ENCODE results near the gene HSPA9. TPM values are rescaled to one million over a fixed set of nuclear protein-coding genes. Genes with fewer than 3 reads are reported as not detected.

HSPA9 gene
- total RNA-seq, 1 donor from 2014 or later = 197 TPM

DNA sequence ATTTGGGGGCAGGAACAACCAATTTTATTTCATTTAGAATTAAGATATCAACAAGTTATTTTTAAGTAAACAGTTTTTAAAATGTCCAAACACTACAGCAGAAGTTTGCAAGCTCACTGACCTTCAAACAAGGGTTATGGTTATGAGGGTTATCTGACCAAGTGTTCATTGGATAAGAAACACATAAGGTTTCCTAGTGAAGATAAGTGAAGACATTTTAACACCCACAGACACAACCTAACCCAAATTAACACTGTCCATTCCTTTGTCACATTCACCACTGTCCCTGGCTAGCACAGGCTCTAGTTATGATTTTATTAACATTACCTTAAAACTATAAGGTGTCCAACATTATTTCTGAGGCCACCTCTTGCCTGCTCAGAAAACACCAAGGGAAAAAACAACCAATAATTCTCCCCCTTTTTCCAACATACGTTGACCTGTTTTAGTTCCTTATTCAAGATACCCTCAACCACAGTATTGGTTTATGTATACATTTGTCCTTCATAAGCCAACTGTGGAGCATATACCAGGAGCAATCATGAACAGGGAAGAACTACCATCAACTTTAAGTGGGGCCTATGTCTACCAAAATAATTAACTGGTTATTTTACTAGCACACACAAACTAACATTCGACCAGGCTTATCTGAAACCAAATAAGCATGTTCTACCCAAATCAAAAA, 36.1 kb downstream of the HSPA9 start:
- Mint-ChIP-seq H3K9me3 (ENCODE audit: unreplicated experiment) (no peaks in the 10 kb centered on the region), H3K4me3 (ENCODE audit: unreplicated experiment) (no peak overlapping the region), H3K4me1 (ENCODE audit: unreplicated experiment) (peaks cover 40% of the 10 kb centered on the region), H3K27ac (ENCODE audit: unreplicated experiment) (no peak overlapping the region), H3K27me3 (ENCODE audit: unreplicated experiment) (no peaks in the 10 kb centered on the region), H3K36me3 (ENCODE audit: unreplicated experiment) (peaks cover 9% of the 10 kb centered on the region)
- DNase-seq (ENCODE audit: extremely low spot score, unreplicated experiment) = no peak
- TF ChIP-seq, protein P1, sequence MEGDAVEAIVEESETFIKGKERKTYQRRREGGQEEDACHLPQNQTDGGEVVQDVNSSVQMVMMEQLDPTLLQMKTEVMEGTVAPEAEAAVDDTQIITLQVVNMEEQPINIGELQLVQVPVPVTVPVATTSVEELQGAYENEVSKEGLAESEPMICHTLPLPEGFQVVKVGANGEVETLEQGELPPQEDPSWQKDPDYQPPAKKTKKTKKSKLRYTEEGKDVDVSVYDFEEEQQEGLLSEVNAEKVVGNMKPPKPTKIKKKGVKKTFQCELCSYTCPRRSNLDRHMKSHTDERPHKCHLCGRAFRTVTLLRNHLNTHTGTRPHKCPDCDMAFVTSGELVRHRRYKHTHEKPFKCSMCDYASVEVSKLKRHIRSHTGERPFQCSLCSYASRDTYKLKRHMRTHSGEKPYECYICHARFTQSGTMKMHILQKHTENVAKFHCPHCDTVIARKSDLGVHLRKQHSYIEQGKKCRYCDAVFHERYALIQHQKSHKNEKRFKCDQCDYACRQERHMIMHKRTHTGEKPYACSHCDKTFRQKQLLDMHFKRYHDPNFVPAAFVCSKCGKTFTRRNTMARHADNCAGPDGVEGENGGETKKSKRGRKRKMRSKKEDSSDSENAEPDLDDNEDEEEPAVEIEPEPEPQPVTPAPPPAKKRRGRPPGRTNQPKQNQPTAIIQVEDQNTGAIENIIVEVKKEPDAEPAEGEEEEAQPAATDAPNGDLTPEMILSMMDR (IDR thresholded peaks at IDR 0.05) = no peak

DNA sequence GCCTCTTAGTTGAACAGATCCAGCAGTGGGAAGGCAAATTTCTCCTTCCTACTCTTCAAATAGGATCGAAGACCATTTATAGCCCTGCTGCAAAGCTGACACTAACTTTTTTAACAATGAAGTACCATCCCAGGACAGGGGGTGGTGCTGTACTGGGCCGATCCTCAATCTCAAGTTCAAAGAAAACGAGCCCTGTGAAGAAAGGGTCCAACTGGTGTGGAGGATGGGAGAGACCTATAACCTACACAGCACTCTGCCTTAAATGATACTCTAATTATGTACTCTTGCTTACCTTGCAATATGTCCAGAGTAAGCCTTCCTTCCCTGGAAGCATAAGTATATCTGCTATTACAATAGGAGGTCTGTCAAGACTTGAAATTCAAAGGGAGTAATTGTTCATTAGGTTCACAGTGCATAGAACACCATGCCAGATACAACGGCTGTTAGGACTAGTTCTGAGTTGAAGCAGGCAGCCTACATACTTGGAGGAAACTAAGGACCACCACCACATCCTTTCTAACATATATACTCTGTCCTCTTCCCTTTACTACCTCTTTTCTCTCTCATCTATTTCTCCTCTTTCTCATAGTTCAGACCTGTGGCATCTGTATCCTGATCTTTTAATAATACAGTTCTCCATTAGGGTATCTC, 38.4 kb downstream of the HSPA9 start:
- Mint-ChIP-seq H3K4me3 (ENCODE audit: unreplicated experiment) (no peak overlapping the region), H3K27ac (ENCODE audit: unreplicated experiment) (no peak overlapping the region), H3K9me3 (ENCODE audit: unreplicated experiment) (no peaks in the 10 kb centered on the region), H3K4me1 (ENCODE audit: unreplicated experiment) (peaks cover 43% of the 10 kb centered on the region), H3K36me3 (ENCODE audit: unreplicated experiment) (peaks cover 13% of the 10 kb centered on the region), H3K27me3 (ENCODE audit: unreplicated experiment) (no peaks in the 10 kb centered on the region)
- no peak for DNase-seq (ENCODE audit: extremely low spot score, unreplicated experiment)
- TF ChIP-seq, protein P1 (IDR thresholded peaks at IDR 0.05) = peak; percentile 37

DNA sequence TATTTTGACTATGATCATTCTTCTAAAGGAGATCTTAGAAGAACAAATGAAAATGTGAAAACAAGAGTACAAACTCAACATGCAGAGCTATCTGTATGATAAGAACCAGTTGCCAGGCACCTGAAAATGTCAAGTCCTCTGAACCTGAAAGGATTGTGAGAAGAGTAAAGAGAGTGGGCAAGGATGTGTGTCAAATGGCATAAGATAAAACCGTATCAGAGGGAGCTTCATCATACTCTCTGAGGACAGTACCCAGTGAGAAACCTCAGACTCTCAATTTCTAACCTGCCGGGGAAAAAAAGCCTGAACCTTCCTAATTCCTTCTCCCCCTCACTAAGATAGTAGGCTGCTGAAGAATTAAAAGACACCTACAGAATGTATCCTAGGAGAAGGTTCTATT, 39.0 kb downstream of the HSPA9 start:
- TF ChIP-seq, protein P1 (IDR thresholded peaks at IDR 0.05) = no peak
- H3K36me3 Mint-ChIP-seq (ENCODE audit: unreplicated experiment) = peaks cover 13% of the 10 kb centered on the region
- H3K4me1 Mint-ChIP-seq (ENCODE audit: unreplicated experiment) = peaks cover 37% of the 10 kb centered on the region
- no peaks in the 10 kb centered on the region for H3K27me3 Mint-ChIP-seq (ENCODE audit: unreplicated experiment)
- peak overlapping the region; percentile 38 for H3K27ac Mint-ChIP-seq (ENCODE audit: unreplicated experiment)
- no peak overlapping the region for H3K4me3 Mint-ChIP-seq (ENCODE audit: unreplicated experiment)
- no peaks in the 10 kb centered on the region for H3K9me3 Mint-ChIP-seq (ENCODE audit: unreplicated experiment)
- DNase-seq (ENCODE audit: extremely low spot score, unreplicated experiment) = no peak

DNA sequence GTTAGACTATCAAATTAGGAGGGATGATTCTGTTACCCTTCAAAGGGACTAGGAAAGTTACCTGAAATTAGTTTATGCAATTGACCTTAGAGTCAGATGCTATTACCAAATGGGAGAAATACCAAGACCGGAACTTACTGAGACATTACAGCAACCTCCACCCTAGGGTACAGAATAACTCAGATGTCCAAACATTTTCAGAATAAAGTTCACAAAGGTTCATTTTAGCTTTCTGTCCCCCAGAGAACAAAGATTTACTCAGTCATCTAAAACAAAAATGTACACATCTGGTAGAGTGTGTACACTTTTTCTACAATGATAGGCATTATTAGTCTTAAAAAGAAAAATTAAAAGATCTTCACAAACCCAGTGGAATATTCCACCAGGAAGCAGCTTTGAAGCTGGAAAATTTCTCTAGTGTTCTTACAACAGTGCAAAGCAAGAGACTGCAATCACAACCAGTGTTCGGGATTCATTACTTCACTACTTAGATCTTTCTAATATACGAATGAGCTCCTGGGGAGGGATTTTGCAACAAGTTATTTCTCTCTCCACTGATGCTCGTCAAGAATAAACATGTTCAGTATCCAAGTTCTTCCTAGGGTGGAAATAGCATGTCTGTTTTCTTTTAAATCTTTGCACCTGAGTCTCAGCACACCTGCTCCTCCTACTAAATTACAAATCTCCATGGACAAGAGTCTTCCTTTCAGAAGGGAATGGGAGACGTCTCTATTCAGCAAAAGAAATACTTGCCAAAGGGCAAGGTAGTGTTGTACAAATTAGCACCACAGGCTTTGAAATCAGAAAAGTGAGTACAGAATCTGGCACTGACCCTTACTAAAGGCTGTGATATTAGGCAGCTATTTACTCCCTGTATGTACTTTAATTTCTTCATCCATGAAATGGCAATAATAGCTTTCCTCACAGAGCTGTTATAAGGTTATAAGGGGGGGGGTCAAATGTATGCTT, 40.9 kb downstream of the HSPA9 start:
- Mint-ChIP-seq H3K4me1 (ENCODE audit: unreplicated experiment) (peaks cover 27% of the 10 kb centered on the region), H3K27ac (ENCODE audit: unreplicated experiment) (peak overlapping the region; percentile 1), H3K36me3 (ENCODE audit: unreplicated experiment) (peaks cover 16% of the 10 kb centered on the region), H3K27me3 (ENCODE audit: unreplicated experiment) (no peaks in the 10 kb centered on the region), H3K9me3 (ENCODE audit: unreplicated experiment) (no peaks in the 10 kb centered on the region), H3K4me3 (ENCODE audit: unreplicated experiment) (no peak overlapping the region)
- DNase-seq (ENCODE audit: extremely low spot score, unreplicated experiment) = no peak
- TF ChIP-seq, protein P1 (IDR thresholded peaks at IDR 0.05) = no peak

All from osteocyte (in vitro differentiated cells).